HCT116 (cell line): ENCODE measurements around the gene CTR9. TPM values are rescaled to one million over a fixed set of nuclear protein-coding genes. Genes with fewer than 3 reads are reported as not detected.
A peak's percentile ranks its signal among the peaks of the same experiment; 100 is the strongest.

ENCODE experiments used
- ATAC-seq: fragments of 200-7000 bp; cut with Tn5 transposase; 2 replicates; pipeline ENCODE4 v1.9.1; 2020; ENCODE audit warnings: mild to moderate bottlenecking, moderate library complexity
- BruUV-seq: library from RNA; stranded (reverse); fragments of 400-500 nt; replicated peaks from 2 replicates; lab custom pipeline; 2021; lab: Mats Ljungman, UMichigan
- CTCF ChIA-PET: fragments of 300-600 bp; sonication (Branson Sonifier 250); formaldehyde crosslinking; loops from one replicate; lab custom pipeline; 2021; ENCODE audit warnings: antibody characterized with exemption; lab: Charles Lee
- POLR2A ChIA-PET: fragments of 300-600, 350-600 bp; sonication (Branson Sonifier 250); formaldehyde crosslinking; loops from one replicate; lab custom pipeline; 2021; ENCODE audit warnings: antibody characterized with exemption; lab: Charles Lee
- RAD21 ChIA-PET, 2 experiments: fragments of 300-600 bp; sonication (Branson Sonifier 250); formaldehyde crosslinking; loops; one replicate each; lab custom pipeline; 2023; ENCODE audit warnings: low total read pairs in 2 of 2; ENCODE audit not compliant: uncharacterized antibody in 2 of 2, unreplicated experiment in 2 of 2, low non-redundant PET in 1 of 2; lab: Charles Lee
- DNase-seq: peaks from one replicate; pipeline ENCODE4 v3.0.0-alpha.2; 2010; ENCODE audit warnings: low read depth, low spot score
- H2AFZ ChIP-seq: fragments of 200-600 bp; shearing (Covaris generic), sonication (generic); 2 replicates; pipeline ENCODE4 v1.6.1; 2017; ENCODE audit warnings: low read depth, mixed run types, mixed read lengths, antibody characterized with exemption, low read length; ENCODE audit not compliant: poor library complexity, severe bottlenecking
- H3K27ac ChIP-seq: 2 replicates; pipeline ENCODE4 v1.5.1; 2012; ENCODE audit warnings: low read depth, low read length
- H3K27me3 ChIP-seq: fragments of 200-600 bp; sonication (generic); 2 replicates; pipeline ENCODE4 v1.6.1; 2016; ENCODE audit warnings: mixed run types, low read length, mixed read lengths; ENCODE audit not compliant: insufficient read depth
- H3K36me3 ChIP-seq, 2 experiments: fragments of 200-500 bp in 1 of 2; fragments of 200-600 bp in 1 of 2; sonication (Bioruptor generic) in 1 of 2; sonication (generic) in 1 of 2; 2 replicates each; pipeline versions ENCODE4 v1.5.1 to v1.6.1; 2014 to 2016; ENCODE audit warnings: low read length in 2 of 2, inconsistent platforms in 1 of 2, mixed read lengths in 1 of 2, mixed run types in 1 of 2; ENCODE audit not compliant: insufficient read depth in 2 of 2, control insufficient read depth in 1 of 2
- H3K4me1 ChIP-seq, 2 experiments: fragments of 200-600 bp in 1 of 2; sonication (generic) in 1 of 2; 2 replicates each; pipeline versions ENCODE4 v1.5.1 to v1.6.1; 2012 to 2017; ENCODE audit warnings: low read length in 2 of 2, inconsistent platforms in 1 of 2, mild to moderate bottlenecking in 1 of 2, mixed read lengths in 1 of 2, mixed run types in 1 of 2, moderate library complexity in 1 of 2; ENCODE audit not compliant: insufficient read depth in 2 of 2, control insufficient read depth in 1 of 2
- H3K4me2 ChIP-seq: fragments of 200-600 bp; sonication (generic); 2 replicates; pipeline ENCODE4 v1.6.1; 2017; ENCODE audit warnings: mixed run types, low read length, mixed read lengths
- H3K4me3 ChIP-seq, 2 experiments: fragments of 200-600 bp in 1 of 2; sonication (generic) in 1 of 2; replicated peaks in 1 of 2; 2 replicates each; pipeline ENCODE4 v1.5.1; 2011 to 2016; ENCODE audit warnings: low read length in 2 of 2, control low read depth in 1 of 2, low read depth in 1 of 2, mild to moderate bottlenecking in 1 of 2, mixed read lengths in 1 of 2, mixed run types in 1 of 2
- H3K79me2 ChIP-seq: fragments of 200-600 bp; sonication (generic); 2 replicates; pipeline ENCODE4 v1.6.1; 2017; ENCODE audit warnings: mild to moderate bottlenecking, mixed run types, low read length, moderate library complexity, mixed read lengths; ENCODE audit not compliant: insufficient read depth
- H3K9ac ChIP-seq: fragments of 200-600 bp; sonication (generic); 2 replicates; pipeline ENCODE4 v1.6.1; 2016; ENCODE audit warnings: low read length, mixed read lengths
- H3K9me2 ChIP-seq: fragments of 200-600 bp; sonication (generic), shearing (Covaris generic); 2 replicates; pipeline ENCODE4 v1.6.1; 2017; ENCODE audit warnings: mixed run types, mild to moderate bottlenecking, moderate library complexity; ENCODE audit not compliant: insufficient read depth
- H3K9me3 ChIP-seq, 2 experiments: fragments of 200-500 bp in 1 of 2; fragments of 200-600 bp in 1 of 2; sonication (Bioruptor generic) in 1 of 2; sonication (generic) in 1 of 2; 2 replicates each; pipeline ENCODE4 v1.6.1; 2014 to 2017; ENCODE audit warnings: low read length in 2 of 2, mixed read lengths in 2 of 2, inconsistent platforms in 1 of 2, low read depth in 1 of 2, mild to moderate bottlenecking in 1 of 2, mixed run types in 1 of 2, moderate library complexity in 1 of 2; ENCODE audit not compliant: control insufficient read depth in 1 of 2, insufficient read depth in 1 of 2
- H4K20me1 ChIP-seq: fragments of 200-600 bp; sonication (generic), shearing (Covaris generic); 2 replicates; pipeline ENCODE4 v1.6.1; 2017; ENCODE audit warnings: mixed run types, mild to moderate bottlenecking, moderate library complexity; ENCODE audit not compliant: insufficient read depth
- CBX3 ChIP-seq: IDR thresholded peaks from 2 replicates; pipeline ENCODE4 v1.6.1; 2012; ENCODE audit warnings: low read depth
- CEBPB ChIP-seq: IDR thresholded peaks from 2 replicates; pipeline ENCODE4 v1.6.1; 2012; ENCODE audit warnings: low read depth
- EGR1 ChIP-seq: IDR thresholded peaks from 2 replicates; pipeline ENCODE4 v1.6.1; 2012; ENCODE audit warnings: low read depth
- ELF1 ChIP-seq: IDR thresholded peaks from 2 replicates; pipeline ENCODE4 v1.6.1; 2012; ENCODE audit warnings: low read depth, borderline replicate concordance
- EZH2phosphoT487 ChIP-seq: fragments of 200-600 bp; IDR thresholded peaks from 2 replicates; pipeline ENCODE4 v1.6.1; 2018; ENCODE audit warnings: antibody characterized with exemption, borderline replicate concordance
- FOSL1 ChIP-seq: IDR thresholded peaks from 2 replicates; pipeline ENCODE4 v1.6.1; 2012; ENCODE audit warnings: low read depth
- JUND ChIP-seq: IDR thresholded peaks from 2 replicates; pipeline ENCODE4 v1.6.1; 2012
- POLR2A ChIP-seq: IDR thresholded peaks from 2 replicates; pipeline ENCODE4 v1.7.0; 2011; ENCODE audit warnings: borderline replicate concordance; ENCODE audit not compliant: insufficient read depth, insufficient read length; ENCODE audit errors: extremely low read depth
- POLR2AphosphoS5 ChIP-seq: IDR thresholded peaks from 2 replicates; pipeline ENCODE4 v1.6.1; 2011; ENCODE audit warnings: mild to moderate bottlenecking, low read depth, low read length, moderate library complexity
- SIN3A ChIP-seq: IDR thresholded peaks from 2 replicates; pipeline ENCODE4 v1.6.1; 2012; ENCODE audit warnings: low read depth
- SP1 ChIP-seq: IDR thresholded peaks from 2 replicates; pipeline ENCODE4 v1.6.1; 2012; ENCODE audit warnings: low read depth
- SRF ChIP-seq: IDR thresholded peaks from 2 replicates; pipeline ENCODE4 v1.6.1; 2012; ENCODE audit warnings: low read depth
- YY1 ChIP-seq: IDR thresholded peaks from 2 replicates; pipeline ENCODE4 v1.6.1; 2011; ENCODE audit warnings: low read length, low read depth, moderate library complexity, mild to moderate bottlenecking; ENCODE audit not compliant: insufficient replicate concordance; ENCODE audit errors: extremely low read depth
- ZFX ChIP-seq: fragments of 450-650 bp; IDR thresholded peaks from 2 replicates; pipeline ENCODE4 v1.6.1; 2017
- ZNF274 ChIP-seq: fragments of 200-500 bp; sonication (Bioruptor generic); IDR thresholded peaks from 2 replicates; pipeline ENCODE4 v1.6.1; 2014; ENCODE audit warnings: mild to moderate bottlenecking, low read depth, low read length, inconsistent platforms
- intact Hi-C: fragments of 100-400 bp; cut with micrococcal nuclease; formaldehyde crosslinking; loops from 2 replicates; pipeline ENCODE4 v1.10.0; 2022
- total RNA-seq: library from RNA; stranded (reverse); gene quantifications from one replicate; pipeline ENCODE4 v1.2.1, GENCODE V29; 2021; ENCODE audit not compliant: unreplicated experiment
- TF ChIP-seq, protein P1 (sequence below): IDR thresholded peaks from 2 replicates; pipeline ENCODE4 v1.6.1; 2012; ENCODE audit warnings: low read depth

CTR9 gene
- total RNA-seq, 1 experiment from 2014 or later, result 68.4 TPM

DNA sequence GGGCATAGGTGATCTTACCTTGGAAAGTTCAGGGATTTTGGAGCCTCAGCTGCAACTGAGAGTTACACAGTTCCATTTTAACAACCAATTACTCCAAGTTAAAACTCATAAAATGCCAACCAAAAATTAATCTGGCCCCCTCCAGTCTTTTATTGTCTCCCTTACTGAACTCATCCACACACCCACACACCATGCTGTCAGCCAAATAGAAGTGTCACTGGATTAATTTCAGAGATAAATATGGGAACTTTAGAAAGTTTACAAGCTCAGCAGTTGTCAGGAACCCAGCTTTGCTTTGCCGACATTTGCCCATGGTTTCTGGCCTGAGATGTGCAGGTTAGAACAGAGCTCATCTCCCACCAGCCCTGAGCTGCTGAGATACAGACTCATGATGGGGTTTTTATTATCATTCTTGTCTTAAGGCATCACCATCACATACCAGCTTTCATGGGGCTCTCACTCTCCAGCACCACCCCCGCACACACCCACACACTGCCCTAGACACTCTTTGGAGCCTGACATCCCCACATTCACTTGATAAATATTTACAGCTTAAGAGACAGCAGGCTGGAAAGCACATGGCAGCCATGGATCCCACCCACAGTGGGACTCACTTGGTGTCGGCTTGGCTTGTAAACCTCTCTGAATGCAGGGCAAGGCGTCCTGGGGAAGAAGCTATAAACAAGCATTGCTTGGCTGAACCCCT is 23.7 kb upstream of the CTR9 start:
- ChIA-PET POLR2A (no interaction called here), RAD21 (no interaction called here)

DNA sequence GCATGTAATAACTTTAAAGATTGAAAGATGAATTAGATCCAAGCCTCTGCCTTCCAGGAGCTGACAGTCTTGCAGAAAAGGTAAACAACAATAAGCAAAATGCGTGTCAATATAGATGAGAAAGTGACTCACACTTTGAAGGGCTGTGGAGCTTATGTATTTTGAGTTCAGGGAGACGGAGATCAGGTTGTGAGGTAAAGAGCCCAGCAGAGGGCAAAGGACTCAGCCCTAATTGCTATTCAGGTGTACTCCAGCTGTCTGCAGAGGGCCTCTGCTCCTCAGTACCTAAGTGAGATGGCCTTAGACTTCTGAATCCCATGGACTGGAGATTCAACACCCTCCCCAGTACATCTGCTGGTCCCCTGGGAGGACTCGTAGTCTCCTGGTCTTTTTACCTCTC is 22.9 kb upstream of the CTR9 start:
- no TSS peak for BruUV-seq
- H2AFZ ChIP-seq, result no peak overlapping the region
- H3K4me3 ChIP-seq, result no peak overlapping the region
- peaks cover 22 to 53% of the 10 kb centered on the region in 2 experiments for H3K4me1 ChIP-seq
- no peak overlapping the region for H3K9ac ChIP-seq
- H3K9me2 ChIP-seq, result no peaks in the 10 kb centered on the region
- ChIA-PET POLR2A (no interaction called here), CTCF (interaction anchor here (1.0 to 1.2 kb wide), 3 partner anchors 8 to 20 kb away, joined by 3 to 4 read pairs (median 3); no protein-coding TSS in a partner anchor), RAD21 (no interaction called here)
- peak overlapping the region; percentile 9; the same call in 1 of the 2 replicates for H3K4me2 ChIP-seq
- H3K79me2 ChIP-seq, result no peaks in the 10 kb centered on the region
- H3K27me3 ChIP-seq, result no peaks in the 10 kb centered on the region
- H3K27ac ChIP-seq, result peak overlapping the region; percentile 35; the same call in 1 of the 2 replicates
- DNase-seq (no peak), ATAC-seq (peak; percentile 16; the same call in 1 of the 2 replicates)
- peaks cover 0 to 6% of the 10 kb centered on the region in 2 experiments; a peak in 1 of 4 replicates for H3K36me3 ChIP-seq
- H4K20me1 ChIP-seq, result no peaks in the 10 kb centered on the region
- intact Hi-C loops, result no loop called here
- H3K9me3 ChIP-seq, result peaks cover 0 to 34% of the 10 kb centered on the region in 2 experiments; a peak in 1 of 4 replicates
- no peak for TF ChIP-seq POLR2AphosphoS5
- no peak for TF ChIP-seq EGR1
- no peak for TF ChIP-seq CEBPB
- no peak for TF ChIP-seq SIN3A
- no peak for TF ChIP-seq SP1
- TF ChIP-seq EZH2phosphoT487, result no peak
- TF ChIP-seq FOSL1, result no peak
- no peak for TF ChIP-seq ZNF274
- no peak for TF ChIP-seq YY1
- TF ChIP-seq SRF, result no peak
- no peak for TF ChIP-seq ELF1
- TF ChIP-seq, protein P1, sequence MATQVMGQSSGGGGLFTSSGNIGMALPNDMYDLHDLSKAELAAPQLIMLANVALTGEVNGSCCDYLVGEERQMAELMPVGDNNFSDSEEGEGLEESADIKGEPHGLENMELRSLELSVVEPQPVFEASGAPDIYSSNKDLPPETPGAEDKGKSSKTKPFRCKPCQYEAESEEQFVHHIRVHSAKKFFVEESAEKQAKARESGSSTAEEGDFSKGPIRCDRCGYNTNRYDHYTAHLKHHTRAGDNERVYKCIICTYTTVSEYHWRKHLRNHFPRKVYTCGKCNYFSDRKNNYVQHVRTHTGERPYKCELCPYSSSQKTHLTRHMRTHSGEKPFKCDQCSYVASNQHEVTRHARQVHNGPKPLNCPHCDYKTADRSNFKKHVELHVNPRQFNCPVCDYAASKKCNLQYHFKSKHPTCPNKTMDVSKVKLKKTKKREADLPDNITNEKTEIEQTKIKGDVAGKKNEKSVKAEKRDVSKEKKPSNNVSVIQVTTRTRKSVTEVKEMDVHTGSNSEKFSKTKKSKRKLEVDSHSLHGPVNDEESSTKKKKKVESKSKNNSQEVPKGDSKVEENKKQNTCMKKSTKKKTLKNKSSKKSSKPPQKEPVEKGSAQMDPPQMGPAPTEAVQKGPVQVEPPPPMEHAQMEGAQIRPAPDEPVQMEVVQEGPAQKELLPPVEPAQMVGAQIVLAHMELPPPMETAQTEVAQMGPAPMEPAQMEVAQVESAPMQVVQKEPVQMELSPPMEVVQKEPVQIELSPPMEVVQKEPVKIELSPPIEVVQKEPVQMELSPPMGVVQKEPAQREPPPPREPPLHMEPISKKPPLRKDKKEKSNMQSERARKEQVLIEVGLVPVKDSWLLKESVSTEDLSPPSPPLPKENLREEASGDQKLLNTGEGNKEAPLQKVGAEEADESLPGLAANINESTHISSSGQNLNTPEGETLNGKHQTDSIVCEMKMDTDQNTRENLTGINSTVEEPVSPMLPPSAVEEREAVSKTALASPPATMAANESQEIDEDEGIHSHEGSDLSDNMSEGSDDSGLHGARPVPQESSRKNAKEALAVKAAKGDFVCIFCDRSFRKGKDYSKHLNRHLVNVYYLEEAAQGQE, result no peak
- TF ChIP-seq POLR2A, result no peak
- no peak for TF ChIP-seq CBX3
- no peak for TF ChIP-seq ZFX

More for the DNA sequence above, 23.7 kb upstream of the CTR9 start:
- H2AFZ ChIP-seq, result no peak overlapping the region
- peaks cover 0 to 6% of the 10 kb centered on the region in 2 experiments; a peak in 1 of 4 replicates for H3K36me3 ChIP-seq
- intact Hi-C loops, result no loop called here
- H3K4me3 ChIP-seq, result no peak overlapping the region
- no peaks in the 10 kb centered on the region for H4K20me1 ChIP-seq
- no peak for DNase-seq
- H3K4me1 ChIP-seq, result peaks cover 25 to 57% of the 10 kb centered on the region in 2 experiments
- no peak overlapping the region for H3K4me2 ChIP-seq
- no TSS peak for BruUV-seq
- ATAC-seq, result no peak
- no peaks in the 10 kb centered on the region for H3K27me3 ChIP-seq
- no peak overlapping the region for H3K9ac ChIP-seq
- H3K79me2 ChIP-seq, result no peaks in the 10 kb centered on the region
- peak overlapping the region; percentile 4; the same call in 1 of the 2 replicates for H3K27ac ChIP-seq
- H3K9me2 ChIP-seq, result no peaks in the 10 kb centered on the region
- TF ChIP-seq POLR2AphosphoS5 (no peak), CBX3 (no peak), SP1 (no peak), EGR1 (no peak), ELF1 (no peak), EZH2phosphoT487 (no peak), JUND (no peak)
- H3K9me3 ChIP-seq, result peaks cover 0 to 33% of the 10 kb centered on the region in 2 experiments; a peak in 1 of 4 replicates
- CTCF ChIA-PET, result interaction anchor here (1.0 to 1.2 kb wide), 4 partner anchors 8 to 19 kb away, joined by 3 to 4 read pairs (median 3); no protein-coding TSS in a partner anchor
